ENCODE data around the gene EIF4A3.
"Not testable (repeated sequence)": the region's sequence is repeated elsewhere in the genome, so short reads cannot be mapped to it uniquely, and the experiment has no call there.

The EIF4A3 gene

GRCh38 chr17:80095844-80096475, 51.0 kb downstream of the EIF4A3 start:
- no peak for DNase-seq (ENCODE audit: low read depth)
- no peak for TF ChIP-seq CTCF (IDR thresholded peaks at IDR 0.05; ENCODE audit: low read depth, low read length, missing control alignments)
- H3K4me3 ChIP-seq (ENCODE audit: low read depth, low read length): no peak overlapping the region

- TF ChIP-seq CTCF (IDR thresholded peaks at IDR 0.05; ENCODE audit: low read depth, low read length, missing control alignments): no peak
- DNase-seq (ENCODE audit: low read depth): no peak
- H3K4me3 ChIP-seq (ENCODE audit: low read depth, low read length): no peak overlapping the region
Measured at GRCh38 chr17:80095038-80095843, 51.7 kb downstream of the EIF4A3 start.

GRCh38 chr17:80092959-80093358, 54.0 kb downstream of the EIF4A3 start:
- DNase-seq (ENCODE audit: low read depth): no peak
- TF ChIP-seq CTCF (IDR thresholded peaks at IDR 0.05; ENCODE audit: low read depth, low read length, missing control alignments): no peak

GRCh38 chr17:80091376-80091775, 55.6 kb downstream of the EIF4A3 start:
- H3K4me3 ChIP-seq (ENCODE audit: low read depth, low read length): no peak overlapping the region
- DNase-seq (ENCODE audit: low read depth): no peak
- no peak for TF ChIP-seq CTCF (IDR thresholded peaks at IDR 0.05; ENCODE audit: low read depth, low read length, missing control alignments)

More at GRCh38 chr17:80092959-80093358, 54.0 kb downstream of the EIF4A3 start:
- no peak overlapping the region for H3K4me3 ChIP-seq (ENCODE audit: low read depth, low read length)

GRCh38 chr17:80090164-80090563, 56.8 kb downstream of the EIF4A3 start:
- H3K4me3 ChIP-seq (ENCODE audit: low read depth, low read length); DNase-seq (ENCODE audit: low read depth): not testable (repeated sequence)

GRCh38 chr17:80089762-80090161, 57.2 kb downstream of the EIF4A3 start:
- no peak overlapping the region for H3K4me3 ChIP-seq (ENCODE audit: low read depth, low read length)
- no peak for TF ChIP-seq CTCF (IDR thresholded peaks at IDR 0.05; ENCODE audit: low read depth, low read length, missing control alignments)
- no peak for DNase-seq (ENCODE audit: low read depth)

GRCh38 chr17:80087346-80088265, 59.3 kb downstream of the EIF4A3 start:
- no peak for TF ChIP-seq CTCF (IDR thresholded peaks at IDR 0.05; ENCODE audit: low read depth, low read length, missing control alignments)
- DNase-seq (ENCODE audit: low read depth): no peak
- no peak overlapping the region for H3K4me3 ChIP-seq (ENCODE audit: low read depth, low read length)
